CD14-positive monocyte (primary cell): Measurements from ENCODE around the gene CMTM8. TPM values are rescaled to one million over a fixed set of nuclear protein-coding genes. Genes with fewer than 3 reads are reported as not detected.
A peak's percentile ranks its signal among the peaks of the same experiment; 100 is the strongest.

Experiments used
- DNase-seq, 3 donors: peaks; one replicate each; pipeline ENCODE4 v3.0.0-alpha.2; 2011 to 2022
- H2AFZ ChIP-seq: 2 replicates; pipeline ENCODE4 v1.6.0; 2012; ENCODE audit warnings: mild to moderate bottlenecking, low read depth, low read length, inconsistent platforms; ENCODE audit not compliant: insufficient read depth, poor library complexity, severe bottlenecking
- H3K27ac ChIP-seq, 2 donors: 1 replicate in 1 of 2; 2 replicates in 1 of 2; pipeline ENCODE4 v1.5.1; 2012 to 2013; ENCODE audit warnings: low read length in 2 of 2, control low read depth in 1 of 2, inconsistent platforms in 1 of 2, low read depth in 1 of 2, mild to moderate bottlenecking in 1 of 2
- H3K27me3 ChIP-seq, 2 donors: one replicate each; pipeline versions ENCODE4 v1.6.0 to v1.6.1; 2011 to 2013; ENCODE audit warnings: low read length in 2 of 2; ENCODE audit not compliant: control insufficient read depth in 2 of 2, insufficient read depth in 2 of 2
- H3K36me3 ChIP-seq, 2 donors: replicated peaks in 1 of 2; 1 replicate in 1 of 2; 2 replicates in 1 of 2; pipeline versions ENCODE4 v1.5.1 to v1.6.1; 2012 to 2013; ENCODE audit warnings: low read length in 2 of 2, control low read depth in 1 of 2, inconsistent platforms in 1 of 2, mild to moderate bottlenecking in 1 of 2; ENCODE audit not compliant: insufficient read depth in 2 of 2, control insufficient read depth in 1 of 2
- H3K4me1 ChIP-seq, 2 donors: 1 replicate in 1 of 2; 2 replicates in 1 of 2; pipeline versions ENCODE4 v1.5.1 to v1.6.1; 2012 to 2013; ENCODE audit warnings: low read length in 2 of 2, control low read depth in 1 of 2, inconsistent platforms in 1 of 2, mild to moderate bottlenecking in 1 of 2, moderate library complexity in 1 of 2; ENCODE audit not compliant: insufficient read depth in 2 of 2, control insufficient read depth in 1 of 2
- H3K4me2 ChIP-seq: replicated peaks from 2 replicates; pipeline ENCODE3; 2012; ENCODE audit warnings: low read length, moderate library complexity, mild to moderate bottlenecking; ENCODE audit not compliant: poor library complexity, severe bottlenecking; ENCODE audit errors: extremely low read depth
- H3K4me3 ChIP-seq, 3 experiments: fragments of 200-600 bp in 1 of 3; sonication (generic) in 1 of 3; replicated peaks in 1 of 3; 1 replicate in 2 of 3; 2 replicates in 1 of 3; pipeline ENCODE4 v1.5.1; 2011 to 2013; ENCODE audit warnings: low read length in 3 of 3, mild to moderate bottlenecking in 3 of 3, control low read depth in 2 of 3, low read depth in 2 of 3, inconsistent platforms in 1 of 3, moderate library complexity in 1 of 3
- H3K79me2 ChIP-seq: 2 replicates; pipeline ENCODE4 v1.6.0; 2012; ENCODE audit warnings: mild to moderate bottlenecking, control low read depth, inconsistent platforms, low read length, moderate library complexity; ENCODE audit not compliant: insufficient read depth
- H3K9ac ChIP-seq: 2 replicates; pipeline ENCODE4 v1.6.0; 2017; ENCODE audit warnings: low read length, mild to moderate bottlenecking; ENCODE audit not compliant: insufficient read depth, poor library complexity, severe bottlenecking
- H3K9me3 ChIP-seq, 2 donors: replicated peaks in 1 of 2; 1 replicate in 1 of 2; 2 replicates in 1 of 2; pipeline versions ENCODE4 v1.5.1 to v1.6.1; 2012 to 2013; ENCODE audit warnings: low read length in 2 of 2, control low read depth in 1 of 2; ENCODE audit not compliant: control insufficient read depth in 1 of 2, insufficient read depth in 1 of 2
- H4K20me1 ChIP-seq: 2 replicates; pipeline ENCODE4 v1.6.0; 2012; ENCODE audit warnings: mild to moderate bottlenecking, low read length, control low read depth, moderate library complexity; ENCODE audit not compliant: insufficient read depth
- H3K27ac Mint-ChIP-seq, 7 donors: one replicate each; pipeline ENCODE4 v1.8.0; 2020; ENCODE audit warnings: mild to moderate bottlenecking in 7 of 7, mixed read lengths in 7 of 7, moderate library complexity in 6 of 7, inconsistent platforms in 2 of 7
- H3K27me3 Mint-ChIP-seq, 3 donors: one replicate each; pipeline ENCODE4 v1.8.0; 2021 to 2022; ENCODE audit warnings: low read depth in 3 of 3, mild to moderate bottlenecking in 3 of 3, mixed read lengths in 3 of 3, moderate library complexity in 3 of 3, inconsistent platforms in 1 of 3
- H3K36me3 Mint-ChIP-seq, 2 donors: one replicate each; pipeline ENCODE4 v1.8.0; 2020; ENCODE audit warnings: mixed read lengths in 2 of 2, inconsistent platforms in 1 of 2, mild to moderate bottlenecking in 1 of 2
- H3K4me1 Mint-ChIP-seq: one replicate; pipeline ENCODE4 v1.8.0; 2020; ENCODE audit warnings: mild to moderate bottlenecking, mixed read lengths
- H3K4me3 Mint-ChIP-seq, 2 donors: one replicate each; pipeline ENCODE4 v1.8.0; 2020; ENCODE audit warnings: mild to moderate bottlenecking in 2 of 2, mixed read lengths in 2 of 2, moderate library complexity in 1 of 2
- H3K9me3 Mint-ChIP-seq, 7 donors: one replicate each; pipeline ENCODE4 v1.8.0; 2020 to 2022; ENCODE audit warnings: mixed read lengths in 7 of 7, mild to moderate bottlenecking in 6 of 7, moderate library complexity in 6 of 7, inconsistent platforms in 2 of 7
- WGBS: methylation state at CpG from one replicate; pipeline ENCODE4 v1.1.5; 2013; ENCODE audit warnings: missing lambda C conversion rate; ENCODE audit not compliant: insufficient coverage; 5-methylcytosine and 5-hydroxymethylcytosine counted together
- intact Hi-C, 2 donors: fragments of 100-400 bp; cut with micrococcal nuclease; formaldehyde crosslinking; loops; one replicate each; pipeline versions ENCODE4 v1.15.0 to v1.15.1; 2023
- polyA plus RNA-seq, 3 donors: library from polyadenylated mRNA; depleted of rRNA in 1 of 3; unstranded in 2 of 3; stranded (reverse) in 1 of 3; fragments of 300-500 nt in 2 of 3; fragments of >200 nt in 1 of 3; fragmentation: Illumina TruSeq in 2 of 3; gene quantifications; 1 replicate in 2 of 3; 2 replicates in 1 of 3; pipeline ENCODE4 v1.2.3, GENCODE V29; 2012 to 2021
- TF ChIP-seq, protein P1 (sequence below): fragments of 200-600 bp; IDR thresholded peaks from one replicate; pipeline ENCODE4 v1.8.0; 2022; ENCODE audit warnings: antibody characterized with exemption, mild to moderate bottlenecking

CMTM8 gene
- polyA plus RNA-seq, 3 donors, result 0.46 to 2.5 (median 0.94) TPM

DNA sequence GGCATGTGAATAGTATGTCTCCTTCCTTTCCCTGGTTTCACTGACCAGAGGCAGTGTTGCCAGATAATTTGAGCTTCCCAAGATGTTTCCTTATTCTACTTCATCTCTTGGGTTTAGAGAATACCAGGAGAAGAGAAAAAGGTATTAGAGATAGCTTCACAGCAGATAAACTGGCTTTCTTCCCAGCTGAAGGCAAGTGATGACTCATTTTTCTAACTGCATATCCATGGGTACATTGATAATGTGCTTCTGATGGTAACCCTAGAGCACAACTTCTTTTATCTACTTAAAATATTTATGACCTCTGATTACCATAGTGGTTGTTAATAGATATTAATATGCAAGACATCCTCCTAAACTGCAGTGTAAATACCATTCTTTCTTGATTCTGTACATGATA lies 34.6 kb upstream of the CMTM8 start:
- H3K36me3 Mint-ChIP-seq, result no peaks in the 10 kb centered on the region
- Histone ChIP-seq H3K4me1 (peaks cover 4% of the 10 kb centered on the region in 2 donors), H3K4me3 (no peak overlapping the region), H3K36me3 (no peaks in the 10 kb centered on the region), H2AFZ (no peak overlapping the region), H3K27me3 (no peaks in the 10 kb centered on the region), H3K27ac (no peak overlapping the region), H4K20me1 (no peaks in the 10 kb centered on the region), H3K79me2 (no peaks in the 10 kb centered on the region), H3K4me2 (no peak overlapping the region), H3K9ac (no peak overlapping the region), H3K9me3 (no peaks in the 10 kb centered on the region)
- H3K4me1 Mint-ChIP-seq, result peaks cover 16% of the 10 kb centered on the region
- H3K27ac Mint-ChIP-seq, result no peak overlapping the region
- intact Hi-C loops, result no loop called here
- H3K27me3 Mint-ChIP-seq, result peaks cover 0 to 5% (median 0%) of the 10 kb centered on the region in 3 donors
- DNase-seq, result no peak
- H3K4me3 Mint-ChIP-seq, result no peak overlapping the region
- TF ChIP-seq, protein P1, sequence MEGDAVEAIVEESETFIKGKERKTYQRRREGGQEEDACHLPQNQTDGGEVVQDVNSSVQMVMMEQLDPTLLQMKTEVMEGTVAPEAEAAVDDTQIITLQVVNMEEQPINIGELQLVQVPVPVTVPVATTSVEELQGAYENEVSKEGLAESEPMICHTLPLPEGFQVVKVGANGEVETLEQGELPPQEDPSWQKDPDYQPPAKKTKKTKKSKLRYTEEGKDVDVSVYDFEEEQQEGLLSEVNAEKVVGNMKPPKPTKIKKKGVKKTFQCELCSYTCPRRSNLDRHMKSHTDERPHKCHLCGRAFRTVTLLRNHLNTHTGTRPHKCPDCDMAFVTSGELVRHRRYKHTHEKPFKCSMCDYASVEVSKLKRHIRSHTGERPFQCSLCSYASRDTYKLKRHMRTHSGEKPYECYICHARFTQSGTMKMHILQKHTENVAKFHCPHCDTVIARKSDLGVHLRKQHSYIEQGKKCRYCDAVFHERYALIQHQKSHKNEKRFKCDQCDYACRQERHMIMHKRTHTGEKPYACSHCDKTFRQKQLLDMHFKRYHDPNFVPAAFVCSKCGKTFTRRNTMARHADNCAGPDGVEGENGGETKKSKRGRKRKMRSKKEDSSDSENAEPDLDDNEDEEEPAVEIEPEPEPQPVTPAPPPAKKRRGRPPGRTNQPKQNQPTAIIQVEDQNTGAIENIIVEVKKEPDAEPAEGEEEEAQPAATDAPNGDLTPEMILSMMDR, result no peak
- no peaks in the 10 kb centered on the region for H3K9me3 Mint-ChIP-seq

DNA sequence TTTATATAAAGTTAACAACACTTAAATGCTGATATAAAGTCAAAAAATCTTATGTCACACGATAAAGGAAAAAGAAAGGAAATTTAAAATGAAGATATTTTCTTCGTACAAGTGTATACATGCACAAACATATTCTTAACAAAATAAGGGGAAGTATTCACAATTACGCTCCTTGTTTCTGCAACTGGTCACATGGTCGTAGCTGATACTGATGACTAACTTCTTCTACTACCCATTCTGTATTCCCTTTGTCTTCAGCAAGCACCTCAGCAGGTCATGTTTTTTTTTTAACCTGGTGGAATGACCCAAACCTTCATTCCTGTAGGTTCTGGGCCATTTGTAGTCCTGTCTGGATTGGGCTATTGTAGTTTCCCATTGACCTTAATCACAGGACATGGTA lies 30.0 kb upstream of the CMTM8 start:
- no peaks in the 10 kb centered on the region for H3K4me1 ChIP-seq
- intact Hi-C loops, result no loop called here

More for the DNA sequence above, 30.0 kb upstream of the CMTM8 start:
- Mint-ChIP-seq H3K27ac (no peak overlapping the region), H3K4me3 (no peak overlapping the region), H3K36me3 (no peaks in the 10 kb centered on the region), H3K9me3 (peaks cover 0 to 1% (median 0%) of the 10 kb centered on the region in 7 donors), H3K4me1 (peaks cover 12% of the 10 kb centered on the region), H3K27me3 (peaks cover 0 to 2% (median 0%) of the 10 kb centered on the region in 3 donors)
- no peak overlapping the region for H3K4me3 ChIP-seq
- DNase-seq, result peak; percentile 12 to 64 (median 36)
- no CpG with 5 or more reads among the region's 4 CpGs for WGBS
- no peaks in the 10 kb centered on the region for H3K27me3 ChIP-seq
- no peak overlapping the region for H3K9ac ChIP-seq
- H3K79me2 ChIP-seq, result no peaks in the 10 kb centered on the region
- no peak overlapping the region for H3K27ac ChIP-seq
- no peaks in the 10 kb centered on the region for H4K20me1 ChIP-seq
- no peak overlapping the region for H2AFZ ChIP-seq
- H3K36me3 ChIP-seq, result no peaks in the 10 kb centered on the region
- TF ChIP-seq, protein P1, result no peak
- no peaks in the 10 kb centered on the region for H3K9me3 ChIP-seq
- no peak overlapping the region for H3K4me2 ChIP-seq
